ENCODE data around the gene ABR. TPM values are rescaled to one million over a fixed set of nuclear protein-coding genes. Genes with fewer than 3 reads are reported as not detected.

ABR gene
- total and polyA plus RNA-seq, 2 of the 8 experiments (the other 6 are each of a cell fraction or from before 2014, with no cell fraction given): 44.8 to 47.2 TPM

DNA sequence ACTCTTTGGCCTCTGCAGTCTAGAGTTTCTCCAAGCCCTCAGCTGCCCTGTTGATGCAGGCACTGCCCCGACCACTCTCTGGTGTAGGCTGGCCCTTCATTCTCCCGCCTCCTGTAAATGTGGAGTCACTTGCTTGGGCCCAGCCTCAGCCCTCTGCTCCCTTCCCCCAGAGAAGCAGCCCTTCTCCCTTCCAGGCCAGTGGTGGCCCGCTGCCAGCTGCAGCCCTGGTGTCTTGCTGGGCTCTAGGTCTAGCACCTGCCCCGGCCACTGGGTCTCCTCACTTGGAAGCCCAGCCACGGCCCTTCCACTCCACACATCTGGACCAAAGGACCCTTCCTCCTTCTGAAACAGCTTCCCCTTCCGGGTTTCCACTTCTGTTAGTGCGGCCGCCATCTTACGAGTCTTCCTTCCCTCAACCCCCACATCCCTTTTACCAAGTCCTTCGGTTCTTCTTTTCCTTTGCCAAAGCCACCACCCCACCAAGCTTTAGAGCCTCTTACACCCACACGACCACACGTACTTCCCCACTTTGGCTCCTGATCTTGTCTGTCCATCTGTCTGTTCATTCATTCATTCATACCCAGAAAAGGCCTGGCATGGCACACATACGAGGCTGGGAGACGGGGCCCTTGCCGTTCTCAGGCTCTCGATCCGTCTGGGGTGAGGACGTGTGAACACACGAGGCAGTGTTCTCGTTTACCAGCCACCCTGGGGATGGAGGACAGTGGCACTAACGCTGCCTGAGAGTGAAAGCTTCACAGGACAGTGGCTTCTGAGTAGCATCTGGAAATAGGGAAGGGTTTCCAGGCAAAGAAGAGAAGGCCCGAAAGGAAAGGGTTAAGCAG lies 68.0 kb downstream of the ABR start:
- CTCF ChIA-PET (ENCODE audit: partially characterized antibody): interaction anchor here (0.7 to 6.8 kb wide), 7 partner anchors 10 to 70 kb away, joined by 3 to 29 read pairs (median 4); no protein-coding TSS in a partner anchor
- Histone ChIP-seq H3K4me3 (ENCODE audit: extremely low read depth in 1 of 4, insufficient read depth in 2 of 4, low read depth in 3 of 4, low read length in 4 of 4) (no peak overlapping the region), H3K23me2 (ENCODE audit: low read depth, low read length) (peaks cover 12% of the 10 kb centered on the region; the same call in 1 of the 2 replicates), H4K91ac (replicated peaks; ENCODE audit: insufficient read length, low read length) (peak overlapping the region; percentile 19), H2BK5ac (ENCODE audit: low read depth, low read length) (no peak overlapping the region; the same call in 1 of the 2 replicates), H3K4me2 (ENCODE audit: insufficient read depth in 1 of 2, low read depth in 2 of 2, low read length in 2 of 2) (no peak overlapping the region), H3K23ac (ENCODE audit: insufficient read length) (no peak overlapping the region), H4K5ac (ENCODE audit: insufficient read length, low read depth, low read length) (no peak overlapping the region), H2BK12ac (ENCODE audit: low read depth, low read length) (peak overlapping the region; percentile 4; the same call in 1 of the 2 replicates), H4K20me1 (replicated peaks in 1 of 2; ENCODE audit: control insufficient read depth in 1 of 2, insufficient read depth in 2 of 2, low read length in 2 of 2) (peaks cover 4 to 11% of the 10 kb centered on the region in 2 experiments), H2AFZ (ENCODE audit: low read length) (no peak overlapping the region), H4K8ac (ENCODE audit: extremely low read depth, insufficient read depth, low read length) (peak overlapping the region; percentile 63), H3K36me3 (ENCODE audit: control insufficient read depth in 2 of 4, insufficient read depth in 4 of 4, low read length in 3 of 4) (no peaks in the 10 kb centered on the region), H3K79me2 (ENCODE audit: control insufficient read depth in 1 of 2, insufficient read depth in 2 of 2, low read length in 2 of 2) (no peaks in the 10 kb centered on the region), H3K27me3 (replicated peaks in 1 of 4; ENCODE audit: control insufficient read depth in 3 of 4, extremely low read depth in 1 of 4, insufficient read depth in 3 of 4, low read length in 3 of 4) (peaks cover 0 to 10% (median 7%) of the 10 kb centered on the region in 4 experiments; a peak in 5 of 7 replicates), H3K27ac (ENCODE audit: low read depth, low read length) (no peak overlapping the region), H3K79me1 (ENCODE audit: low read depth, low read length) (peaks cover 6% of the 10 kb centered on the region; the same call in 1 of the 2 replicates), H3K4me1 (replicated peaks in 1 of 4; ENCODE audit: control insufficient read depth in 3 of 4, insufficient read depth in 4 of 4, low read length in 3 of 4) (peaks cover 0 to 32% (median 24%) of the 10 kb centered on the region in 4 experiments; a peak in 6 of 7 replicates), H2AK5ac (ENCODE audit: low read depth, low read length) (0 out of 2 replicates have a peak overlapping the region, but pooled peaks have one; percentile 11), H3K9me3 (ENCODE audit: insufficient read depth in 2 of 2, low read depth in 1 of 2, low read length in 1 of 2) (no peaks in the 10 kb centered on the region), H3K14ac (ENCODE audit: insufficient read length) (no peak overlapping the region), H3K18ac (ENCODE audit: extremely low read depth, low read length) (no peak overlapping the region), H3K9ac (replicated peaks in 1 of 4; ENCODE audit: extremely low read depth in 1 of 4, low read depth in 3 of 4, low read length in 3 of 4) (no peak overlapping the region), H2BK15ac (ENCODE audit: low read length) (no peak overlapping the region), H2BK120ac (replicated peaks; ENCODE audit: low read depth, low read length) (no peak overlapping the region), H3K4ac (replicated peaks; ENCODE audit: insufficient read length, low read depth, low read length) (no peak overlapping the region), H3K56ac (replicated peaks; ENCODE audit: insufficient read length, low read depth, low read length) (no peak overlapping the region), H2BK20ac (ENCODE audit: low read length) (peak overlapping the region; percentile 86; the same call in 1 of the 2 replicates)
- WGBS, 2 experiments (ENCODE audit: extremely low coverage in 1 of 2, insufficient coverage in 1 of 2, insufficient read length in 1 of 2, insufficient replicate concordance in 2 of 2, low coverage in 1 of 2, low lambda C conversion rate in 2 of 2, missing lambda C conversion rate in 1 of 2): 93% methylated on average over 21 of the region's 22 CpGs; no CpG with 5 or more reads in 1 of the 2 experiments
- DNase-seq (ENCODE audit: low read depth in 1 of 2, low spot score in 2 of 2) (no peak), FAIRE-seq (no peak)
- POLR2A ChIA-PET (ENCODE audit: partially characterized antibody): no interaction called here
- TF ChIP-seq SAP30 (IDR thresholded peaks at IDR 0.05; ENCODE audit: insufficient read depth, insufficient replicate concordance, low read length): no peak
- TF ChIP-seq NRF1 (IDR thresholded peaks at IDR 0.05; ENCODE audit: low read depth, low read length): no peak
- TF ChIP-seq, protein P1, sequence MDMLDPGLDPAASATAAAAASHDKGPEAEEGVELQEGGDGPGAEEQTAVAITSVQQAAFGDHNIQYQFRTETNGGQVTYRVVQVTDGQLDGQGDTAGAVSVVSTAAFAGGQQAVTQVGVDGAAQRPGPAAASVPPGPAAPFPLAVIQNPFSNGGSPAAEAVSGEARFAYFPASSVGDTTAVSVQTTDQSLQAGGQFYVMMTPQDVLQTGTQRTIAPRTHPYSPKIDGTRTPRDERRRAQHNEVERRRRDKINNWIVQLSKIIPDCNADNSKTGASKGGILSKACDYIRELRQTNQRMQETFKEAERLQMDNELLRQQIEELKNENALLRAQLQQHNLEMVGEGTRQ (IDR thresholded peaks at IDR 0.05; ENCODE audit: low read length): no peak
- no peak for TF ChIP-seq RBBP5 (IDR thresholded peaks at IDR 0.05; ENCODE audit: borderline replicate concordance, low read depth, low read length)
- TF ChIP-seq CHD2 (IDR thresholded peaks at IDR 0.05; ENCODE audit: low read length): no peak
- no peak for TF ChIP-seq JUND (IDR thresholded peaks at IDR 0.05; ENCODE audit: low read length)
- TF ChIP-seq NANOG (IDR thresholded peaks at IDR 0.05; ENCODE audit: insufficient read depth, low read depth, low read length, poor library complexity, severe bottlenecking): no peak
- no peak for TF ChIP-seq SP2 (IDR thresholded peaks at IDR 0.05; ENCODE audit: low read length)
- no peak for TF ChIP-seq RXRA (IDR thresholded peaks at IDR 0.05; ENCODE audit: insufficient read depth, low read depth, low read length)
